ENCODE results near the gene PLEKHJ1.
A peak's percentile ranks its signal among the peaks of the same experiment; 100 is the strongest.

Gene PLEKHJ1

DNA sequence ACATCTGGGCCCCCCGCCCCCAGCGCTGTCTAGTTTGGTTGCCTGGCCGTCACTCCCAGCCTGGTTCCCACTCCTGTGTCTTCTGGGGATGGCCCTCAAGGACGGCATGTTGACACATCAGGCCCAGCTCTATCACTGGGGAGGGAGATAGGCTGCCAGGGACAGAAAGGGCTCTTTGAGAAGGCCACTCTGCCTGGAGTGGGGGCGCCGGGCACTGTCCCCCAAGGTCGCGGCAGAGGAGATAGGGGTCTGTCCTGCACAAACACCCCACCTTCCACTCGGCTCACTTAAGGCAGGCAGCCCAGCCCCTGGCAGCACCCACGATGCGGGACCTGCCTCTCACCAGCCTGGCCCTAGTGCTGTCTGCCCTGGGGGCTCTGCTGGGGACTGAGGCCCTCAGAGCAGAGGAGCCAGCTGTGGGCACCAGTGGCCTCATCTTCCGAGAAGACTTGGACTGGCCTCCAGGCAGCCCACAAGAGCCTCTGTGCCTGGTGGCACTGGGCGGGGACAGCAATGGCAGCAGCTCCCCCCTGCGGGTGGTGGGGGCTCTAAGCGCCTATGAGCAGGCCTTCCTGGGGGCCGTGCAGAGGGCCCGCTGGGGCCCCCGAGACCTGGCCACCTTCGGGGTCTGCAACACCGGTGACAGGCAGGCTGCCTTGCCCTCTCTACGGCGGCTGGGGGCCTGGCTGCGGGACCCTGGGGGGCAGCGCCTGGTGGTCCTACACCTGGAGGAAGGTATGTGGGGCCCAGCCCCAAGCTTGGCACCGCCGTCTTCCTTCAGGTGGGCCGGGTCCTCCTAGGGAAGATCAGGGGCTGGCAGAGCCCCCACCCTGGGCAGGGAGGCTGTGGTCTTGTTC lies 13.1 kb upstream of the PLEKHJ1 start, which contains the start of gene AMH:
AMH (plus strand) TSS at position 314 of the 857 bp plus-strand sequence; CDS start at position 324, 10 bp downstream.
- DNase-seq = no peak

DNA sequence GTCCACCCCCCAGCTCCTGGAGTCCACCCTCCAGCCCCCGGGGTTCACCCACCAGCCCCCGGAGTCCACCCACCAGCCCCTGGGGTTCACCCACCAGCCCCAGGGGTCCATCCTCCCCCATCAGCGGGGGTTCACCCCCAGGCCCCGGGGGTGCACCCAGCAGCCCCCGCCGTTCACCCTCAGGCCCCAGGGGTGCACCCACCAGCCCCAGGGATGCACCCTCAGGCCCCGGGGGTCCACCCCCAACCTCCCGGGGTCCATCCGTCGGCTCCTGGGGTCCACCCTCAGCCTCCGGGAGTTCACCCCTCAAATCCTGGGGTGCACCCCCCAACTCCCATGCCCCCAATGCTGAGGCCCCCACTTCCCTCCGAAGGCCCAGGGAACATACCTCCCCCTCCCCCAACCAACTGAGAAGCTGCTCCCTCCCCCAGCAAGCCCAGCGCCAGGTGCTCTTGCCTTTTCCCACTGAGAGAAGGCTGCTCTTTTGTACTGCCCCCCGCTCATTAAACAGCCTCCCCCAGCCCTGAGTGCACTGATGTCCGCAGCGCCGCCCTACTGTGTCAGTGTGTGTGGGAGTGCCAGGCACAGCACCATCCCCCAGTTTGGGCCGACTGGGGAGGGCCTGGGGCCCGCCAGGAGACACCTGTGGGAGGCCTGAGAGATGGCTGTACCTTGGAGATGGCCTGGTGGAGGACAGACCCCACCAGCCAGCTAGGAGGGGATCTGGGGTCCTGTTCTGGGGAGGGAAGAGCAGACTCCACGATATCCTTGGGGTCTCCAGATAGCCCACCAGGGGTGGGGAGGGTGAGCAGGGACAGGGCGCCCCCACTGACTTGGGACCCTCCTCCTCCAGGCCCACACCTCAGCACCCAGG lies 12.2 kb upstream of the PLEKHJ1 start:
- DNase-seq = no peak

DNA sequence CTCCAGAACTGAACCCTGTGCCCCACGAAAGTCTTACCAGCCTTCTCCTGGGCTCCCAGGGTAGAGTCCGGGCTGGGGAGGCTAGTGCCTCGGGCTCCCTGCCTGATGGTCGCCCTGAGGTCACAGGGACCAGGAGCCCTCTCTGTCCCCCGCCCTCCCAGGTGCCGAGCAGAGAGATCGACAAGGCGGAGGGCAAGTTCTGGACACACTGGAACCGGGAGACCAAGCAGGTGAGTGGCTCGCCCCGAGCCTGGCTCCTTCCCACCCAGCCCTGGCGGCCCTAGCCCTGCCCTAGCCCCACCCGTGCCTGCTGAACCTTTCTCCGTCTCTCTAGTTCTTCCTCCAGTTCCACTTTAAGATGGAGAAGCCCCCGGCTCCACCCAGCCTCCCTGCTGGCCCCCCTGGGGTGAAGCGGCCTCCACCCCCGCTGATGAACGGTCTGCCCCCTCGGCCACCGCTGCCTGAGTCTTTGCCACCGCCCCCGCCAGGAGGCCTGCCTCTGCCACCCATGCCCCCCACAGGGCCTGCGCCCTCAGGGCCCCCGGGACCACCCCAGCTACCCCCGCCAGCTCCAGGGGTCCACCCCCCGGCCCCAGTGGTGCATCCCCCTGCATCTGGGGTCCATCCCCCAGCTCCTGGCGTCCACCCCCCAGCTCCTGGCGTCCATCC lies 11.4 kb upstream of the PLEKHJ1 start:
- no peak for DNase-seq

DNA sequence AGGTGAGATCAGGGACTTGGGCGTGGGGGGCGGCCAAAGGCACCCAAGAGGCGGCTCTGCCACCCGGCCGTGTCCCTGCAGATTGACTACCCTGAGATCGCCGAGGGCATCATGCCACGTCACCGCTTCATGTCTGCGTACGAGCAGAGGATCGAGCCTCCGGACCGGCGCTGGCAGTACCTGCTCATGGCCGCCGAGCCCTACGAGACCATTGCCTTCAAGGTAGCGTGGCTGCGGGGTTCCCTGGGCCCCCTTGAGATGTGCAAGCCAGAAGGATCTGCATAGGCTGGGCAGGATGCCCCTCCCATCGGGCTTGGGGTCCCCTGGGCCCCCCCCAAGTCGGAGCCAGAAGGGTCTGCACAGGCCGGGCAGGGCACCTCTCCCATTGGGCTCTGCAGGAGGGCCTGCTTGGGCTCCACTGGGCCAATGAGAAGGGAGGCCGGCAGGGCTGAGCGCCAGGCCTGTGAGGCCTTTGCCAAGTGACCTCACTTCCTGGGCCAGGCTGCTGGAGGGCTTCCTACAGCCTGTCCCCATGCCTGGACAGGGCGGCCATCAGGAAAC lies 10.8 kb upstream of the PLEKHJ1 start:
- DNase-seq = no peak

DNA sequence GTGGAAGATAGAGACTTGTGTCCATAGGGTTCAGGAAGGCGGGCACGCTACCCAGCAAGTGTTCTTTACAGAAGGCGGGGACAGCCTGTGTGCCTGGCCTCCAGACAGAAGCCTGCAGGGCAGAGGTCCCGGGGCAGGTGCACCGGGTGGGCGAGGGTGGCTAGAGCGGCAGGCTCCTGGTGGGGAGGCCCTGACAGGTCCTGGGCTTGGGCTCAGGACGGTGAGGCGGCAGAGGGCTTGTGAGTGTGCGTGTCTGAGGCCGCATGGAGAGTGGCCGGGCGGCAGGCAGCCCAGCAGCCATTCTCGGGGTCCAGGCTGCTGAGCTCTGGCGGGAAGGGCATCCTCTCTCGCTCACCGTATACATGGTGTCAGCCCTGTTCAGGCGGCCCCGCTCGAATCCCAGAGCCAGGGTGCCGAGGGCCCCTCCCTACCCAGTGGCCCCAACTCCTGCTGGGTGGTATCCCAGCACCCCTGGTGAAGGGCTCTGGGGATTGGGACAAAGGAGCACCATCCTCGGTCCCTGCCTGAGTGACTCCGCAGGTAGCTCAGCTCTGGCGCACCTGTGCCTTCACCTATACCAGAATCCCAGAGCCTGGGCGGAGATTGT lies 10.0 kb upstream of the PLEKHJ1 start:
- DNase-seq = no peak

DNA sequence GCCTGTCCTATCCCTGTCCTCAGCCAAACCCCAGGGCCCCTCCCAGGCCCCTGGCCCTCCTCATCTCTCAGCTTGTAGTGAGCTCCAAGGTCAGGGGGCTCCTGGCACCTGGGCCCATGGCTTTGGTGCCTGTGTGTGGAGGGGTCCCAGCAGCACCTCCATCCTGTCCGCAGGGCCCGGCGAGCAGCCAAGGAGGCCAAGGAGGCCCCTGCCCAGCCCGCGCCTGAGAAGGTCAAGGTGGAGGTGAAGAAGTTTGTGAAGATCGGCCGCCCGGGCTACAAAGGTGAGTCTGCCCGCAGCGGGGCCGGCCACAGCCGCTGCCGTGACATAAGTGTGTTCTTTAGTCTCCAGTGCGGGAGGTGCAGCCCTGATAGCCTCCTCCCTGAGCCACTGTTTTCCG lies 9.1 kb upstream of the PLEKHJ1 start:
- DNase-seq = no peak

DNA sequence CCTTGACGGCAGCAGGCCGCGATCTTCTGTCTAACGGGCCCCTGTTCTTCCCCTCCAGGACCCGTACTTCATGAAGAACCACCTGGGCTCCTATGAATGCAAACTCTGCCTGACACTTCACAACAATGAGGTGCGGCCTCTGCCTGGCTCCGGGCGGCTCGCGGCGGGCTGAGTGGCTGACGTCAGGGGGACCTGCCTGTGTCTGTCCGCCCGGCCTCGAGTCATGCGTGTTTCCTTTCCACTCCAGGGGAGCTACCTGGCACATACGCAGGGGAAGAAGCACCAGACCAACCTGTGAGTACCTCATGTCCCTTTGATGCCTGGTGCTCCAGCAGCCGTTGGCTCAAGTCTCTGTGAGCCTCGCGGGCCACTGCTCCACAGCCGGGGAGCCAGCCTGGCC lies 8.4 kb upstream of the PLEKHJ1 start:
- no peak for DNase-seq

DNA sequence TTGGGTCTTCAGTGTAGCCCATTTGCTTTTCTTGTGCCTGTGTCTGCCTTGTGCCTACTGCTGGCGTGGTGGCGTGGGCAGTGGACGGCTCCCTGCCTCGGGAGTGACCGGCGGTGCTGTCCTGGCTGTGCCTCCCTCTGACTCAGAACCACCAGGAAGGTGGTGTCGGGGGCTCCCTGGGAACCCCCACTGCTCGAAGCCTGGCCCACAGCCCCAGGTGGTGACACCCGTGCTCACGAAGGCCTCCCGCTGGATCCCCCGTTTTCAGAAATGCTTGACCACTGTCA lies 7.9 kb upstream of the PLEKHJ1 start:
- DNase-seq = no peak

DNA sequence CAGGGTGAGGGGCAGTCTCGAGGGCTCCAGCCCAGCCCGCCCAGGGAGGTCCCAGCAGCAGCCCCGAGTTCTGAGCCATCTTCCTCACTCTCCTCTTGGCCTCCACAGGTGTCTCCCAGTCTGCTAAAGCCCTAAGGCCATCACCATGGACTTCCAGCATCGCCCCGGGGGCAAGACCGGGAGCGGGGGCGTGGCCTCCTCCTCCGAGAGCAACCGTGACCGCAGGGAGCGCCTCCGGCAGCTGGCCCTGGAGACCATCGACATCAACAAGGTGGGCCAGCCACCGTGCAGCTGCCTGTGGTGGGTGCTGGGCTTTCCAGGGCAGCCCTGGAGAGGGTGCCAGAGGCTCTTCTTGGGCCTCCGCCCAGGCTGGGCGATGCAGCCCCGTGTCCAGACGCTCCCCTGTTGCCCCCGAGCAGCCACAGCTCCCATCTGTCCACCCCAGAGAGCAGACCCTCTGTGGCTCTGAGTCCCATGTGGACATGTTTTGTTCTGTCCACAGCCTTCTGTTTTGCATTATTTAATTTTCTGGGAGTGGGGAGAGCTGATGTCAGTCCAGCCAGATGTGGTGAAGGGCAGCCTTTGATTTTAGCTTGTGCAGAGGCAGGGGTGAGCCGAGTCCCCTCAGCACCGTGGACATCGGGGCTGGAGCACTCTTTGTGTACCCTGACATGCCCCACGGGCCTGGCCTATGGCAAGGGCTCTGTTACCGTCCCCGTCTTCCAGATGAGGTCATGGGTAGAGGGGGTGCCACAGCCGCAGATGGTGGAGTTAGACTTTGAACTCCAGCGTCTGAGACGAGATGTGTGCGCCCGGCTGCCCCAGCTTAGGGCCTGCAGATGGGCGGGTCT lies 7.4 kb upstream of the PLEKHJ1 start:
- DNase-seq = no peak

DNA sequence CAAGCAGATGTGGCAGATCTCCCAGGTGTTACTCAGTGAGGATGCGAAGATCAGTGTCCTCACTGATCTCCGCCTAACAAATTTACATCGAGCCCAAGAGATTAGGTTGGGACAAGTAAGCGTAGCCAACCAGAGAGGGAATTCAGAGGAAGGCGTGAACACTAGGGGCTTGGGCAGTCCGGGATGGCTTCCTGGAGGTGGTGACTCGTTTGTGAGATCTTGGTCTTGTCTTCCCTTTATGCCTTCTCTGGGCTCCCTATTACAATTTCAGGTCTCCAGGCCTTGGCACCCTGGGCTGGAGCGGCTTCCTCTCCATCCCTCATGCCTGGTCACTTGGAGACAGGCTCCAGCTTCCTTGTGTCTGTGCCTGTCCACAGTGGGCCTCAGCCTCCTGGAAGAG lies 6.7 kb upstream of the PLEKHJ1 start:
- DNase-seq = no peak

DNA sequence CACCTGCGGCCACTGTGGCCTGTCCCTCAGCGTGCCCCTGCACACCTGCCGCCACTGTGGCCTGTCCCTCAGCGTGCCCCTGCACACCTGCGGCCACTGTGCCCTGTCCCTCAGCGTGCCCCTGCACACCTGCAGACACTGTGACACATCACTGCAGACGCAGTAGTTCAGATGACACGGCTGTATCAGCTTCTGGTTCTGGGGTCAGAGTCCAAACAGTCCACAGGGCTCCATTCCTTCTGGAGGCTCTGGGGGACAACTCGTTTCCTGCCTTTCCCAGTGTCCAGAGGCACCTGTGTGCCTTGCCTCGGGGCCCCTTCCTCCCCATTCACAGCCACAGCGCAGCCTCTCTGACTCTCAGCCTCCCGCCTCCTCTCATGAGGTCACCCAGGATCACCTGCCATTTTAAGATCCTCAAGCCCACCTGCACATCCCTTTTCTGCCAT lies 6.0 kb upstream of the PLEKHJ1 start:
- DNase-seq = no peak

DNA sequence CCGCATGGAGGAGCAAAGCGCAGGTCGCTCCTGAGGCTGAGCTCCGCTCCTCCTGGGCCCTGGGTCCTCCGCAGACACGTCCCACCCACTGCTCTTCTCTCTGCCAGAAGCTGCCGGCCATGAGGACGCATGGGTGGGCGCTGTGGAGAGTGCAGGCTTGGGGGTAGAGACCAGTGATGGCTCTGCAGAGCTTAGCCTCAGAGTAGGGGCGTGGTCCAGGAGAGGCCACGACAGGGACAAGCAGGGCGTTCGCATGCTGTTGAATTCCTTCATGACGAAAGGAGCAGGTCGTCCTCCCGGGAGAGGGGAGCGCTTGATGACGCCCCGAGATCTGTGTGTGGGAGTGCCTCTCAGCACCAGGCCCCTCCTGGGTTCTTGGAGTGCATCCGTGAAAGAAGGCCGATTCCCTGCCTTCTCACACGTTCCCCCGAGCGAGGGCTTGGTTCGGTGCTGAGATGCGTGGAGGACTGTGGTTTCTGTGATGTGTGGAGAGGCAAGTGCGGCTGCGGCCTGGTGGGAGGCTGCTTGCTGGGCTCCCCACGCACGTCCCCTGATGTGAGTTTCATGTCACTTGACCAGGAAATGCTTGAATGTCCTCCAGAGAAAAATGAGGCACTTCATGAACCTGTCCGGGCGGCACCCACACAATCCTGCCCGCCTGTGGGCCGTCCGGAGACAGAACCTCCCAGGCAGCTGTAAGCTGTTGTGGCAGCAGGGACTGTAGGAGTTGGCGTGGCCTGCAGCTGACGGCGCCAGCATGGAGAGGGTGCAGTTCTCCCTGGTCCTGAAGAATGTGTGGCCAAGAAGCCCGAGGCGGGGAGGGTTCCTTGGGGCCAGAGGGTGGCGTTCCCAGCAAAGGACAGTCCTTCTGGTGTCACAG lies 5.0 kb upstream of the PLEKHJ1 start:
- DNase-seq = no peak

DNA sequence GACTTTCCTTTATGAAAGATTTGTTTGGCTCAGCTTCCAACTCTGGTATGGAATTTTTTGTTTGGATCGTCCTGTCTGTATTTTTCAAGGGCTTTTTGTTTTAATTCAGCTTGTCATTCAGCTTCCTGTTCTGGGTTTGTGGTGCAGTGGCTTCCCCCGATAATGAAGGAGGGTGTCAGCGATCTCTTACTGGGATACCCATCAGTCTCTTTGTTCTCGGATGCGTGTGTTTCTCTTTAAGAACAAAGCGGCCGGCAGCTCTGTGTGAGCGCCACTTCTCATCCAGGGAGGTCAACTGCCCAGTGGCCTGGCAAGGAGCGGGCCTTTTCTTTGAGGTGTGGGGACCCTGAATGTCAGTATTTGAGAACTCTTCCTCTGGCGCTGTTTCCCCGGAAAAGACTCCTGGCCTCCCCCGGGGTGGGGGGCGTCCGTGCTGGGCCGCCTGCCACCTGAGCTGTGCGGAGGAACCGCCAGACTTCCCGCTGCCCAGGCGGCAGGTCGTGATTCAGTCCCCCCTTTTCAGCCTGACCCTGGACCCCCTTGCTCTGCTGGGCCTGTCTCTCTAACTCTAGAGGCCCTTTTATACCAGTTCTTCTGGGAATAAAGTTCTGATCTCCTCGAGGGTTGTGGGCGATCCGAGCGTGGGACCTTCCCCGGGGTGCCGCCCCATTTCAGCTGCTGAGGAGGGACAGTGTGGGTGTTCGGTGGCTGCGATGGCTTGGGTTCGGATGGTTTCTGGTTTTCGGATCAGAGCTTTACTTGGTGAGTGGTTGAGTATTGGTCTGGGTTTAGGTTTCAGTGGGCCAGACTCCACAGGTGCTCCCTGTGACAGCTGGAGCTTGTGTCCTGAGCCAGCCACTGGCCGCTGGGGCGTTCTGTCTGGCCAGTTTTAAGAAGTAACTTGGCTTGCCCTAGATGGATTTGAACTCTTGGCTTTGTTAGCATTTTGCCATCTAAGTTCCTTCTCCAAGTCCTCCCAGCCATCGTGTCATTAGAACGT lies 3.9 kb upstream of the PLEKHJ1 start:
- peak; percentile 56 for DNase-seq

DNA sequence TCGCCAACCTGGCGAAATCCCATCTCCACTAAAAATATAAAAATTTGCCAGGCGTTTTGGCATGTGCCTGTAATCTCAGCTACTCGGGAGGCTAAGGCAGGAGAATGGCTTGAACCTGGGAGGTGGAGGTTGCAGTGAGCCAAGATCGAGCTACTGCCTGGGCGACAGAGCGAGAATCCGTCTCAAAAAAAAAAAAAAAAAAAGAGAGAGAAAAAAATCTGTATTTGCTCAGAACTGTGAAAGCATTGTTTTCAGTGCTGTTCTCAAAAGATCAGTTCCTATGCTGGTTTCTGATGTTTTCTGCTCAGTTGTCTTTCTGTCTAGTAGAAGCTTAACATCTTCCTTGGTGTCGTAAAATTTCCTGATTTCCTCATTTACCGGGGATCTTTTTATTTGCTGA lies 3.0 kb upstream of the PLEKHJ1 start:
- DNase-seq = peak in 1 of 2 experiments; percentile 16

DNA sequence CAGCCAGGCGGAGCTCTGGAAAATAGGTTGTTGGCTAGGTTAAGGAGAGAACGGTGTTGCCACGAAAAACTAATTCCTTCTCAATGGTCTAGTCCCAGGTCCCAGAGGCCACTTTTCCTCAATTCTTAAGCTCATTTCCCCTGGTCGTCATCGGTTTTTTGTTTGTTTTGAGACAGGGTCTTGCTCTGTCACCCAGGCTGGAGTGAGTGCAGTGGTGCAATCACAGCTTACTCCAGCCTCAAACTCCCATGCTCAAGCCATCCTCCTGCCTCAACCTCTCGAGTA lies 1.7 kb upstream of the PLEKHJ1 start:
- DNase-seq = no peak

DNA sequence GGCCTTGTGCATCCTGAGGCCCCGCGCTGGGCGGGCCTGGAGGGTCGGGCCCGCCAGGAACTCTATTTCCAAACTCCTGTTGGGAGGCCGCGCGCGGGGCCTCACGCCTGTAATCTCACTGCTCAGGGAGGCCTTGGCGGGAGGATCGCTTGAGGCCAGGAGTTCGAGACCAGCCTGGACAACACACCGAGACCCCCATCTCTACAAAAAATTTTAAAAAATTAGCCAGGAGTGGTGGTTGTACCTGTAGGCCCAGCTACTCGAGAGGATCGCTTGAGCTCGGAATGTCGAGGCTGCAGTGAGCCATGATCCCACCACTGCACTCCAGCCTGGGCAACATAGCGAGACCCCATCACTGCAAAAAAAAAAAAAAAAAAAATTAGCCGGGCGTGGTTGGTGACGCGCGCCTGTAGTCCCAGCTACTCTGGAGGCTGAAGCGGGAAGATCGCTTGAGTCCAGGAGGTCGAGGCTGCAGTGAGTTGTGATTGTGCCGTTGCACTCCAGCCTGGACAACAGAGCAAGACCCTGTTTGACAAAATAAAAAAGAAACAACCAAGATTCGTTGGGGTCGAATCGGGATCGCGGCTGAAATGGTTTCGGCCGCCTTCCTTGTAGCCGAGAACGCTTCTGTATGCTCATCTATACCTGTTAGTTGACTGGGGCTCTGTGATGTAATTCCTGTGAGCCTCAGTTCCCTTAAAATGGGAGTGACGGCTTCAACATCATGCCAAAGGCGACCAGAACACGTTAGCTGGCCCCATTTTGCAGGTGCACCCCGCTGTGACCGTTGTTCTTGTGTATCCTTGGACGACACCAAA lies 1.1 kb upstream of the PLEKHJ1 start:
- DNase-seq = no peak

DNA sequence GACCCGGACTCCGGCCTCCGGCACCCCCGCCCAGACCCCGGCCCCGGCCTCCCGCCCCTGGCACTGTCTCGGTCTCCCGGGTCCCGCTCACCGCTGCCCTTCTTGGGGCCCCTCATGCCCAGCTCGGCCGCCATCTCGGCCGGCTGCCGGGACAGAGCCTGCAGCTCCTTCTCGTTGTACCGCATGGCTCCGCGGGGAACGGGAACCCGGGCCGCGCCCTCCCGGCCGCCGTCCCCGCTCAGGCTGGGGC lies 140 bp downstream of the PLEKHJ1 start:
- DNase-seq = no peak

DNA sequence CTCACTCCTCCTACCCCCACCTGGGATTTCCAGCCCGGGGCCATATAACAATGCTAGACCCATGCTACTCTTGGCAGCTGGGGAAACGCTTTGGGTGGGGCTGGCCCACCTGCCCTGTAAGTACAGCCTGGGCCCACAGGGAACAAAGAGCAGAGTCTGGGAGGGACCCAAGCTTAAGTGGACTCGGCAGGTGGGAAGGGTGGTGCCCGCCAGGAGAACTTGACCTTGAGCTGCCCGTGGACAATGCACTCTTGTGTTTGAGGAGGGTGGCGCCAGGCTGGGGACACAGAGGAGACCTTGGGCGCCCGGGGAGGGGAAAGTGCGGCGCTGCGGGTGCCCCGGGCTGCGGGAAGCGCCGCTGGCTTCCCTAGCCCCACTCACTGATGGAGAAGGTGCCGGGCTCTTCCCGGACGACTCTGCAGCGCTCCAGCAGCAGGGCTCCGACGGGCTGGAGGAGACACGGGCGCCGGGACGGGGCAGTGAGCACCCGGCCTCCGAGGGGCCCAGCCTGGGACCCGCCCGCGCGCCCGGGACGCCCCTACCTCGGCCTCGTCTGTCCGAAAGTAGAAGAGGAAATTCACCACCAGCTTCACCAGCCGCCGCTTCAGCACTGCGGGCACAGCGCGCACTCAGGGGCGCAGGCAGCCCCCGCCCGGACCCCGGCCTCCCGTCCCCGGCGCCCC lies 607 bp downstream of the PLEKHJ1 start:
- no peak for DNase-seq

DNA sequence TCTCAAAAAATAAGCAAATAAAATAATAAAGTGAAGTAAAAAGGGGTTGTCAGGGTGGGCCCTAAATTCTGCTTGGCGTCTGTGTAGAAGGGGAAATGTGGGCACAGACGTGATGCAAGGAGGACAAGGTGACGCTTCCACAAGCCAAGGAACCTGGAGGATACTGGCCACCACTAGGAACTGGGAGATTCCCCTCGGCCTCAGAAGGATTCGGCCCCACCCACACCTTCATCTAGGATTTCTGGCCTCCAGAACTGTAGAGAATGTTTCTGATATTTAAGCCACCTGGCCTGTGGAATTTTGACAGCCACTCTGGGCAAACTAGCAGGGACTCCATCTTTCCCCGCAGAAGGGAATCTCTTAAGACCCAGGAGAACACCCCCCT lies 1.1 kb downstream of the PLEKHJ1 start:
- no peak for DNase-seq
